Measurements from ENCODE around the gene ADPRHL1.

- no peak for TF ChIP-seq CTCF (IDR thresholded peaks at IDR 0.05; ENCODE audit: insufficient read depth, low read depth, low read length)
- no peak for TF ChIP-seq EZH2 (IDR thresholded peaks at IDR 0.05; ENCODE audit: insufficient read depth, low read length)
These were observed 95.8 kb downstream of the ADPRHL1 start for GRCh38 chr13:113357529-113357928.
